Tibial nerve (tissue), 4 donors: ENCODE data around the gene NRXN2. TPM values are rescaled to one million over a fixed set of nuclear protein-coding genes. Genes with fewer than 3 reads are reported as not detected.

Source experiments
- DNase-seq, 2 donors: peaks; one replicate each; pipeline ENCODE4 v3.0.0-alpha.2; 2019; ENCODE audit warnings: low spot score in 2 of 2
- H3K27ac ChIP-seq, 4 donors: fragments of 200-600 bp; sonication (generic) in 3 of 4; one replicate each; pipeline ENCODE4 v1.5.1; 2017 to 2019; ENCODE audit warnings: mild to moderate bottlenecking in 1 of 4
- H3K27me3 ChIP-seq, 2 donors: fragments of 200-600 bp; sonication (generic) in 1 of 2; one replicate each; pipeline versions ENCODE4 v1.5.1 to v1.6.0; 2017 to 2019
- H3K36me3 ChIP-seq, 3 donors: fragments of 200-600 bp; sonication (generic); one replicate each; pipeline ENCODE4 v1.5.1; 2018 to 2019
- H3K4me1 ChIP-seq, 4 donors: fragments of 200-600 bp; sonication (generic) in 3 of 4; one replicate each; pipeline ENCODE4 v1.5.1; 2017 to 2019
- H3K4me3 ChIP-seq, 4 donors: fragments of 200-600 bp; sonication (generic) in 3 of 4; one replicate each; pipeline ENCODE4 v1.5.1; 2017 to 2019; ENCODE audit warnings: mild to moderate bottlenecking in 1 of 4, moderate library complexity in 1 of 4
- H3K9me3 ChIP-seq, 4 donors: fragments of 200-600 bp; sonication (generic) in 3 of 4; one replicate each; pipeline ENCODE4 v1.5.1; 2017 to 2019
- CTCF ChIP-seq, 5 experiments: fragments of 200-600 bp in 3 of 5; fragments of 450-650 bp in 2 of 5; sonication (generic) in 3 of 5; IDR thresholded peaks; one replicate each; pipeline ENCODE4 v1.5.1; 2016 to 2019; ENCODE audit warnings: antibody characterized with exemption in 5 of 5, mild to moderate bottlenecking in 3 of 5, moderate library complexity in 2 of 5
- EP300 ChIP-seq, 2 donors: sonication (generic); formaldehyde crosslinking; IDR thresholded peaks; one replicate each; pipeline ENCODE4 v1.6.1; 2017; ENCODE audit warnings: antibody characterized with exemption in 2 of 2, mild to moderate bottlenecking in 1 of 2
- POLR2A ChIP-seq, 2 donors: fragments of 450-650 bp; IDR thresholded peaks; one replicate each; pipeline ENCODE4 v1.6.1; 2017; ENCODE audit warnings: antibody characterized with exemption in 2 of 2, mild to moderate bottlenecking in 2 of 2, moderate library complexity in 2 of 2
- WGBS, 2 donors: methylation state at CpG; one replicate each; pipeline ENCODE4 v1.1.5; 2018; 5-methylcytosine and 5-hydroxymethylcytosine counted together
- total RNA-seq, 4 donors: library from RNA; depleted of rRNA; stranded (reverse); fragments of >200 nt; gene quantifications; one replicate each; pipeline ENCODE4 v1.1.0, GENCODE V29; 2016

The NRXN2 gene
- total RNA-seq, 4 donors from 2014 or later: 1.7 to 25.5 (median 8.7) TPM

DNA sequence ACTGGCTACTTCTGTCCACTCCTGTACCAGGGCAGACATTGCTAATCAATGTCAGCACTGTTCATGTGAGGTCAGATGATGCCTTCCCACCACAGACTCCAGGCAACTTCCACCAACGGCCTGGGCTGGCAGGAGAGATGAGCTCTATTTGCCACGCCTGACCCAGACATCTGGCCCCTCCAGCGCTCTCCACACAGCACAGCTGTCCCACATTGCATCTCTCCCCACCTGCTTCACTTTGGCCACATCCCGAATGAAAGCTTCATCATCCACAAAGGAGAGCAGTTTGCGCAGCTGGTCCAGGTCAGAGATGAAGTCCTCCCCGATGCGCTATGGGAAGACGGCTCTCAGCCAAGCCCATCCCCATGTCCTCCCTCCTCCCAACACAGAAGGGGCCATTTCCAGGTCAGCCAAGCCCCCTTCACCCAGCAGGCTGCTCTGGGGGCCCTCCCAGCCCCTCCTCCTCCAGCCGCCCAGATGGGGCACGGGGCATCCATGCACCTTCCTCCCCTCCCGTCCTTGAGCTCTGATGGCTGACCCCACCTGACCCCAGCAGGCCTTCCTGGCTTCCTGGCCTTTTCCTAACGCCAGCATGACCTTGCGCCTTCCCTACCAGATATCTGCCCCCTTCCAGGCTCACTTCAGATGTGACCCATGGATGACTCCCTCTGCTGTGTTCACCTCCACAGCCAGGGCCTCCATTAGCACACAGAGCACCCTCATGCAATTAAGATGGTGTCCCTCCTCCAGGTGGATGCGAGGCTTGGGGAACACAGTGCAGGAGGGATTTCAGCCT is 29.4 kb upstream of the NRXN2 start:
- Histone ChIP-seq H3K27me3 (no peaks in the 10 kb centered on the region), H3K27ac (no peak overlapping the region), H3K36me3 (peaks cover 0 to 12% (median 0%) of the 10 kb centered on the region in 3 donors), H3K4me1 (no peaks in the 10 kb centered on the region), H3K4me3 (no peak overlapping the region), H3K9me3 (no peaks in the 10 kb centered on the region)
- DNase-seq: no peak
- TF ChIP-seq POLR2A (IDR thresholded peaks at IDR 0.05) (no peak), EP300 (IDR thresholded peaks at IDR 0.05) (no peak), CTCF (IDR thresholded peaks at IDR 0.05) (no peak)
- 58 to 70% methylated on average over 13 to 14 of the region's 14 CpGs for WGBS, 2 donors

DNA sequence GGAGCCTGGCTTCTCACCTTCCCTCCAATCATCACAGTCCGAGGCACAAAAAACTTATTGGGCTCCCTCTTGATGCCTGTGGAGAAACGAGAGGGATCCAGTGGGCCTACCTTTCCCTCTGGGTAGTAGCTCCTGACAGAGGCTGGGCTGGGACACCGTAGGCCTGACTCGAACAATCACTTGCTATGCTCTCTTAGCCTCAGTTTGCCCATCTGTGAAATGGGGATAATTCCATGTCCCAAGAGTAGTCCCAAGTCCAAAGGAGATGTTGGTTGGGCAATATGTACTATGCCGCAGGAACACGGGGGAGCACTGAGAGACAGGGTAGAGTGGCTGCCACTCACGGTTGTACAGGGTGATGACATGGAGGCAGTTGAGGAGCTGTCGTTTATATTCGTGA is 28.6 kb upstream of the NRXN2 start:
- H3K4me1 ChIP-seq: no peaks in the 10 kb centered on the region
- no peak overlapping the region for H3K4me3 ChIP-seq
- no peaks in the 10 kb centered on the region for H3K9me3 ChIP-seq
- DNase-seq: no peak
- TF ChIP-seq EP300 (IDR thresholded peaks at IDR 0.05): no peak
- no peak for TF ChIP-seq POLR2A (IDR thresholded peaks at IDR 0.05)
- no peak for TF ChIP-seq CTCF (IDR thresholded peaks at IDR 0.05)
- 89 to 95% methylated on average over 9 of the region's 9 CpGs for WGBS, 2 donors
- peaks cover 0 to 12% (median 0%) of the 10 kb centered on the region in 3 donors for H3K36me3 ChIP-seq
- no peaks in the 10 kb centered on the region for H3K27me3 ChIP-seq
- H3K27ac ChIP-seq: no peak overlapping the region

DNA sequence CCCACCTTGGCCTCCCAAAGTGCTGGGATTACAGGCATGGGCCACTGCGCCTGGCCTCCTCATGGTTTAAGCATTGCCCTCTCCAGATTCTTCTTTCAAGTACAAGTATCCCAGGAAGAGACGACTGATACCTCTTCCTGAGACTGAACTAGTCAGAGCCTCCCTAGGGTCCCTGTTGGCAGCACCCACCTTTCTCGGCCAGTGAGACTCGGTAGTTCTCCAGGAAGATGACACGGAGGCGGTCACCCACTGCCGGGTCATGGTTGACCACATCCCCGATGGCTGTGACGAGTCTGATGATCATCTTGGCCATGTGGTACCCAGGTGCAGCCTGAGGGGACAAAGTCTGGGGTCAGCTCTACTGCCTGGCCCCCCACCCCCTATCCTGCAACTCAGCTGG is 28.1 kb upstream of the NRXN2 start:
- DNase-seq: no peak
- Histone ChIP-seq H3K4me1 (peaks cover 0 to 3% (median 2%) of the 10 kb centered on the region in 4 donors), H3K36me3 (peaks cover 0 to 12% (median 0%) of the 10 kb centered on the region in 3 donors), H3K27ac (no peak overlapping the region), H3K4me3 (no peak overlapping the region), H3K27me3 (no peaks in the 10 kb centered on the region), H3K9me3 (no peaks in the 10 kb centered on the region)
- 90 to 93% methylated on average over 9 of the region's 9 CpGs for WGBS, 2 donors
- no peak for TF ChIP-seq EP300 (IDR thresholded peaks at IDR 0.05)
- no peak for TF ChIP-seq POLR2A (IDR thresholded peaks at IDR 0.05)
- TF ChIP-seq CTCF (IDR thresholded peaks at IDR 0.05): no peak

GRCh38 chr11:64750361-64751054 is 27.5 kb upstream of the NRXN2 start:
- H3K4me3 ChIP-seq: no peak overlapping the region
- H3K4me1 ChIP-seq: peaks cover 0 to 10% (median 6%) of the 10 kb centered on the region in 4 donors
- H3K9me3 ChIP-seq: no peaks in the 10 kb centered on the region
- H3K27ac ChIP-seq: no peak overlapping the region
- TF ChIP-seq EP300 (IDR thresholded peaks at IDR 0.05) (no peak), CTCF (IDR thresholded peaks at IDR 0.05) (no peak), POLR2A (IDR thresholded peaks at IDR 0.05) (no peak)
- whole genome bisulfite sequencing, 2 donors: 91 to 92% methylated on average over 13 of the region's 13 CpGs
- H3K27me3 ChIP-seq: peaks cover 0 to 2% of the 10 kb centered on the region in 2 donors
- H3K36me3 ChIP-seq: peaks cover 0 to 12% (median 0%) of the 10 kb centered on the region in 3 donors
- no peak for DNase-seq
